GM19238 (cell line): Measurements from ENCODE around the gene BRD3.

ENCODE experiments used
- DNase-seq: peaks from one replicate; pipeline ENCODE4 v3.0.0; 2011; ENCODE audit warnings: low spot score; ENCODE audit not compliant: insufficient read length

The BRD3 gene

GRCh38 chr9:134054891-134055811 lies 12.7 kb downstream of the BRD3 start:
- no peak for DNase-seq

- no peak for DNase-seq
Measured at GRCh38 chr9:134053941-134054761, 13.7 kb downstream of the BRD3 start.

GRCh38 chr9:134053401-134053871 lies 14.4 kb downstream of the BRD3 start:
- no peak for DNase-seq

DNA sequence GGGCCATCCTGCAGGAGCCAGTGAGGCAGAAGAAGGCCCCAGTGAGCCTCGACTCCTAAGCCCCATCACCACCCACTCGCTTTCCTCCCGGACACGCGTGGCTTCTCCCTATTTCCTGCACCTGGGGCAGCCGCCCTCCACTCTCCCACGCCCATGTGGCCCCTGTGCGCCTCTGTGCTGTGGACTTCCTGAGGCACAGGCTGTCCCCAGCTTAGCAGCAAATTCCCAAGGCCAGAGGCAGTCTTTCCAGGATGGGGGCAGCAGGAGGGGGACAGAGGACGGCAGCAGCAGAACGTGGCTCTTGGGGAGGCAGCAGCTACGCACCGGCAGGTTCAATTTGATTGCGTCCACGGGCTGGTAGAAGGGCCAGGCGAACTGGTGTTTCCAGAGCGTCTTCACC lies 14.9 kb downstream of the BRD3 start:
- no peak for DNase-seq

GRCh38 chr9:134052491-134052890 lies 15.3 kb downstream of the BRD3 start:
- no peak for DNase-seq

- DNase-seq: no peak
Measured at GRCh38 chr9:134051319-134051718, 16.5 kb downstream of the BRD3 start.

GRCh38 chr9:134050726-134051125 lies 17.1 kb downstream of the BRD3 start:
- no peak for DNase-seq

DNA sequence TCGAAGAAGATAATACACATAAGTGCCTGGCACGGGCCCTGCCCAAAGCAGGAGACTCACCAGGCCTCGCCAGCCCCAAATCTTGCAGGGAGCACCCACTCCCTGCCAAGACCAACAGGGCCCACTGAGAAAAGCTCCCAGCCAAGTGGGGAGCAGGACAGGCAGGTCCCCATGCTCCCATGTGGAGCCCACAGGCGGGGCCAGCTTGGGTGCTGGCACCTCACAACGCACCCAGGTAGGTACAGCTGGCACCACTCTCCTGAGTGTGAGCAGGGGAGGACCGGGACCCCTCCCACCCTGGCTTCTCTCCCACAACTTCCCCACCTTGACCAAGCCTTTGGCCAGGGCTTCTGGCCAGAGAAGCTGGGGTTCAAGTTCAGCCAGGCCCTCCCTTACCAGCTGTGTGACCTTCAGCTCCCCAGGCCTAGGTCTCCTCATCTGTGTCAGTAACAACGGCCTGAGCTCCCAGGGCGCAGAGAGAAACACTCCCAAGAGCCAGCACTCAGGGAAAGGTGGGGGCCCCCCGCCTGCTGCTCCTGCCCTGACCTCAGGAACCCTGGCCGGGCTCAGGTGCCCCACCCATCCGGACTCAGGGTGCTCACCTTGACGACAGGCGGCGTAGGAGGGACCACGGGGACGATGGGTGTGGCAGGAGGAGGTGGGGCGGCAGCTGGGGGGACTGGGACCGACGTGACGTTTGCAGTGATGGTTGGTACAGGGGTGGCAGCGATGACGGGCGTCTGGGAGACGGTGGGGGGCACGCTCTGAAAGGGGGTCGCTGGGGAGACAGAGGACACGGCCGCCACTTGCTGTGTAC lies 17.8 kb downstream of the BRD3 start:
- DNase-seq: no peak

DNA sequence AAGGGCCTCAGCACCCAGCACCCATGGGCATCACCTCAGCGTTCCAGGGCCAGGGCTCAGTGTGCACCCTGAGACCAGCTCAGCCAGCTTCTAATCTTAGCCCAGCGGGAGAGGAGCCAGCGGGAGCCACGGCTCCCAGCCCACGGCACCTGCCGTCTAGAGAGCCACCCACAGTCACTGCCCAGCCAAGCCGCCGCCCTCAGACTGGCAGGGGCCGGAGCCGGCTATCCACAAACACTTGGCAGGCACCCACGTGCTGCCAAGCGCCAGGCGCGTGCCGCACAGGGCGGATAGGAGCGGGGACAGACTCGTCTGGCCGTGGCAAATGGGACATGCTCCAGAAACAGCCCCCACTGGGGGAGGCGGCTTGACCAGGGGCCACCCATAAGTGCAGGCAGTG lies 18.6 kb downstream of the BRD3 start:
- DNase-seq: no peak

DNA sequence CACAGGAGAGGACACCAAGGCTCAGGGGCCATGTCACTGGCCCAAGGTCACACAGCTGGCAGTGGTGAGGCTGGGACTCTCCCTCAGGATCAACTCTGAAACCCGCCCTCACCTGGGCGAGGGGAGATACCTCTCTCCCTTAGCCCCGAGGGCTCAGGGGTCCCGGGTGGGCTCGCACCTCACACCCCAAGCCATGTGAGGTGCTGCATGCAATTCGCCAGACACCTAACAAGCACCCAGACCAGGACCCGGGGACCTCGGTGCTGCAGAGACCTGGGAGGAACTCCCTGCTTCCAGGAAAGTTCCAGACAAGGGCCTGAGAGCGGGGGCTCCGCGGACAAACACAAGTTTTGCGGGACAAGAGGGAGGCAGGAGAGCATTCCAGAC lies 19.3 kb downstream of the BRD3 start:
- DNase-seq: no peak

DNA sequence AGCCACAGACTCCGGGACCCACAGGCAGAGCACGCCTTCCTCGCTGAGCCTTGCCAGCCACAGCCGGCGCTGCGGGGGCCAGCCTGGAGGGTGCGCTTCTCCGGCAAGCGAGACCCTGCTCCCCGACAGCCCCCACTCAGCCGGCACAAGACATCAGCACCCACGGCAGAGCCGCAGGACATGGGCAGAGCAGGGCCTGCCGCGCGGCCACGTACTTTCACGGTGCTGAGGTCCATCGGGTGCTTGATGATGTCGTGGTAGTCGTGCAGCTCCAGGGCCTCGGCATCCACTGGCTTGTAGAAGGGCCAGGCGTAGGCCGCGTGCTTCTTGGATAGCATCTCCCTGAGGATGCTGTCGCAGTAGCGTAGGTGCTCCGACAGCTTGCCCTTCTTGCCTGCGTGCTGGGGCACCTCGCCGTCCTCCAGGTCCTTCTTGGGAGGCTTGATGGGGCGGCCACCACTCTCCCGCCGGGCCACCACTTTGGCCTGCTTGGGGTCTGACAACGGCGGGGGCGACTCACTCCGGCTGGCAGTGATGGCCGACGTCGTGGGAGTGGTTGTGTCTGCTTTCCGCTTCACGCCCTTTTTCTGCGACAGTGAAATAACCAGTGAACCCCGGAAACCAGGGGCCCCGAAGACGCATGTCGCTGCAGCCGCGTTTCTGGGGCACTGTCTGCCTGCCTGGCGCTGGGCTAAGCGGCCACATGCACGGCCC lies 19.8 kb downstream of the BRD3 start:
- DNase-seq: no peak

DNA sequence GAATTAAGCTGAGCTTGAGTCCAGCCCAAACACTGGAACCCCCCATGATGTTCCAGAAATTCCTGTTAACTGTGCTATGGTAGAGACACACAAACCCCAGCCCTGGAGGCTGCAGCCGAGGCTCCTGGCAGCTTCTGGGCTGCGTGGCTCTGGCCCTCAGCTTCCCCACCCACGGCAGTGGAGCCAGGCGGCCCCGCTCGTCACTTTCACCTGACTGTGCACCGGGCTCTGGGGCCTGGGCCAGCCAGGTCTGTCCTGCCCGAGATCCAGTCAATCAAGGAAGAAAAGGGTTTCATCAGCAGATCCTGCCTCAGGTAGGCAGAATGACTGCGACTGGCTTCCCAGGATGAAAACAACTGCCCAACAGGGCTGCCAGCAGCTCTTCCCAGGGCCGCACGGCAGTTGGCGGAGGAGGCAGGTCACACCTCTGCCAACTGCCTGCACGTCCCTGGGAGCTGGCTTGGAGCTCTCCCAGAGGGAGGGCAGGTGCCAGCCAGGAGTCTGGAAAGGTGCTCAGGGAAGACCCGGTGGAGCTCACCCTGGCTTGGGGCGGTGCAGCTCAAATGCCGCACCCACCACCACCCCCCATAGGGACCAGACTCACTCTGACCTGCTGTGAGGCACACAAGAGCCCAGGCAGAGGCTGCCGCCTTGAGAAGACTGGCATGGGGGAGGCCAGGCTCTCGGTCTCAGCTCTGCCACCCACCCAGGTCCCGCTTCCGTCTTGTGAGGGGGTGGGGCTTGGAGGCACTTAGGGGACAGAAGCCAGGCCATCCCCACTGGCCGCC lies 20.7 kb downstream of the BRD3 start:
- DNase-seq: no peak

- DNase-seq: no peak
Measured at GRCh38 chr9:134045841-134046544, 21.8 kb downstream of the BRD3 start.

DNA sequence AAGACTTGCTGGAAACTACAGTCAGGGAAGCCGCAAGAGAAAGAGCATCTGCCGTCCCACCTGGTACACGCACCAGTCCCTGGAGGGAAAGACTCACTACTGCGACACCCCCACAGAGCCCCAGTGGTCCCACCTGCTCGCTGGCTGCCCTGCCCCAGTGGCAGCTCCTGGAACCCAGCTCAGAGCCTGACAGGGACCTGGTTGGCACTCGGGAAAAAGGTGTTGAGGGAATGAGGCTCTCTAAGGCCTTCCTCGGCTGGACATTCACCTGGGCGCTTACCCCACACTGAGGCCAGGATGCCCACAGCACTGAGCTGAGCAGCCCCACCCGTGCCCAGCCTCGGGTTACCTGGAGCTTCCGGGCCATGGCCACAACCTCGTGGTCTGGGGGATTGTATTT lies 22.9 kb downstream of the BRD3 start:
- DNase-seq: no peak

GRCh38 chr9:134043531-134043988 lies 24.3 kb downstream of the BRD3 start:
- DNase-seq: no peak

DNA sequence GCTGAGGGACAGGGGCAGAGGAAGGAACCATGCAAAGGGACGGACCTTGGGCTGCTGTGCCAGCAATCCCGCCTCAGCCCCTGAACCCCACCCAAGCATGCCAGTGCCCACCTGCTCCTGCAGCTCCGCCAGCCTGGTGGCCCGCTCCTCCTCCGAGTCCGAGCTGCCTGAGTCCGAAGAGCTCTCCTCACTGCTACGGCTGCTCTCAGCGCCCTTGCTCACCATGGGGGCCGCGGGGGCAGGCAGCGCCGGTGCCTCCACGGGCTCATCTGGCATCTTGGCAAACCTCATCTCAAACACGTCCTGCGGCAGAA lies 26.2 kb downstream of the BRD3 start:
- no peak for DNase-seq

DNA sequence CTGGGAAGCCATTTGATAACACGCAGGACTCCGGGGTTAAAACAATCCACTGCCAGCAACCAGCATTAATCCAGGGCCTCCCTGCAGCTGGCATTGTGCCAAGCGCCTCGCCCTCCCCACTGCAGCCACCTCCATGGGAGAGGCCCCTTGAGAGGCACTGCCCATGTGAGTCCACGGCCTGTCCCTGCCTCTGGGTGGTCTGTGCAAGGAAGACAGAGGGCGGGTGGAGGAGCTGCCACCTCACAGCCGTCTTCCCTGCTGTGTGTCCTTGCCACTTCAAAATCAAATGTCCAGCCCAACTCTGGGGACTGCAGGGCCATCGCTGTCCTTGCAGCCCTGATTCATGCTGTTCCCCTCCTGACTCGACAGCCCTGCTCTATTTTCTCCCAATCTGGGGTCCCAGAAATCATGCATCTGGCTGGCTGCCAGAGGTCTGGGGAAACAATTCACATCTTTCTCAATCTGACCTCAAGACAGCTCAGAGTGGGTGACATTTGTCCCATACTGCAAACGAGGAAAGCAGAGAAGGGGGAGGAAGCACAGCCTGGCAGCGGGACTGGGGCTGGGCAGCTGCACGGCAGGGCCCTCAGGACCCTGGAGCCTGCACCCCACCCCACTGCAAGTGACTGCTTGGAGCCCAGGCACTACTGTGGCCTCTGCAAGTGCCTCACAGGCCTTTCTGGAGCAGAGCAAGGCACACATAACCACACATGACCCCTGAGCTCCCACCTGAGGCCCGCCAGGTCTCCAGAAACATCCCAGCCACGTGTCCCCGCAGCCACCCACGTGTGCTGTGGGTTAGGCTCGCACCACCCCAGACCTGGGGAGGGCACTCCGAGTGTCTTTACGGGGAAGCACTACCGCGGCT lies 26.8 kb downstream of the BRD3 start:
- DNase-seq: no peak

- no peak for DNase-seq
Measured at GRCh38 chr9:134040176-134040565, 27.7 kb downstream of the BRD3 start.
